ENCODE measurements around the gene KAZN.
A peak's percentile ranks its signal among the peaks of the same experiment; 100 is the strongest.
"Not testable (repeated sequence)": the region's sequence is repeated elsewhere in the genome, so short reads cannot be mapped to it uniquely, and the experiment has no call there.

Gene KAZN

GRCh38 chr1:15020943-15021745 is 422.7 kb downstream of the KAZN start:
- no peak for DNase-seq

- no peak for DNase-seq
Measured at GRCh38 chr1:15022048-15022447, 423.6 kb downstream of the KAZN start.

- DNase-seq, result no peak
Measured at GRCh38 chr1:15023205-15023604, 424.7 kb downstream of the KAZN start.

GRCh38 chr1:15023976-15024375 is 425.5 kb downstream of the KAZN start:
- no peak for DNase-seq

GRCh38 chr1:15026117-15026489 is 427.6 kb downstream of the KAZN start:
- DNase-seq, result no peak

GRCh38 chr1:15027515-15027986 is 429.1 kb downstream of the KAZN start:
- DNase-seq, result peak; percentile 11

GRCh38 chr1:15028102-15028501 is 429.6 kb downstream of the KAZN start:
- DNase-seq, result no peak

- no peak for DNase-seq
Measured at GRCh38 chr1:15028616-15029015, 430.1 kb downstream of the KAZN start.

- no peak for DNase-seq
Measured at GRCh38 chr1:15029036-15029435, 430.6 kb downstream of the KAZN start.

- no peak for DNase-seq
Measured at GRCh38 chr1:15029786-15030185, 431.3 kb downstream of the KAZN start.

GRCh38 chr1:15031251-15031933 is 432.9 kb downstream of the KAZN start:
- no peak for DNase-seq

GRCh38 chr1:15033264-15033663 is 434.8 kb downstream of the KAZN start:
- DNase-seq, result no peak

GRCh38 chr1:15034656-15035055 is 436.2 kb downstream of the KAZN start:
- DNase-seq, result no peak

- no peak for DNase-seq
Measured at GRCh38 chr1:15035236-15035635, 436.8 kb downstream of the KAZN start.

GRCh38 chr1:15036101-15036500 is 437.6 kb downstream of the KAZN start:
- no peak for DNase-seq

- DNase-seq, result no peak
Measured at GRCh38 chr1:15038232-15039016, 439.9 kb downstream of the KAZN start.

- no peak for DNase-seq
Measured at GRCh38 chr1:15039017-15039648, 440.6 kb downstream of the KAZN start.

- DNase-seq, result no peak
Measured at GRCh38 chr1:15039901-15040300, 441.4 kb downstream of the KAZN start.

- DNase-seq, result not testable (repeated sequence)
Measured at GRCh38 chr1:15040685-15041084, 442.2 kb downstream of the KAZN start.

- no peak for DNase-seq
Measured at GRCh38 chr1:15042866-15043265, 444.4 kb downstream of the KAZN start.

GRCh38 chr1:15043934-15044333 is 445.4 kb downstream of the KAZN start:
- no peak for DNase-seq

- no peak for DNase-seq
Measured at GRCh38 chr1:15045123-15045522, 446.6 kb downstream of the KAZN start.
